H9 (cell line): ENCODE data around the gene TSPAN32. TPM values are rescaled to one million over a fixed set of nuclear protein-coding genes. Genes with fewer than 3 reads are reported as not detected.
"Not testable (repeated sequence)": the region's sequence is repeated elsewhere in the genome, so short reads cannot be mapped to it uniquely, and the experiment has no call there.

ENCODE experiments used
- DNase-seq: peaks from one replicate; pipeline ENCODE4 v3.0.0-alpha.2; 2017
- H2AFZ ChIP-seq: one replicate; pipeline ENCODE4 v1.6.1; 2013; ENCODE audit warnings: mild to moderate bottlenecking, low read length, control low read depth, moderate library complexity
- H2AK5ac ChIP-seq: 2 replicates; pipeline ENCODE4 v1.6.1; 2013; ENCODE audit warnings: low read length, control low read depth, mixed read lengths; ENCODE audit not compliant: insufficient read length
- H2BK120ac ChIP-seq: one replicate; pipeline ENCODE4 v1.6.1; 2013; ENCODE audit warnings: low read depth, mild to moderate bottlenecking, low read length, control low read depth, inconsistent platforms; ENCODE audit not compliant: poor library complexity, severe bottlenecking
- H2BK12ac ChIP-seq: 2 replicates; pipeline ENCODE4 v1.6.1; 2013; ENCODE audit warnings: low read length, control low read depth, mixed read lengths, low read depth; ENCODE audit not compliant: insufficient read length
- H2BK15ac ChIP-seq: 2 replicates; pipeline ENCODE4 v1.6.1; 2013; ENCODE audit warnings: low read depth, low read length, control low read depth
- H2BK20ac ChIP-seq: one replicate; pipeline ENCODE4 v1.6.1; 2013; ENCODE audit warnings: low read depth, mild to moderate bottlenecking, low read length, control low read depth, inconsistent platforms; ENCODE audit not compliant: poor library complexity, severe bottlenecking
- H2BK5ac ChIP-seq: 2 replicates; pipeline ENCODE4 v1.6.1; 2013; ENCODE audit warnings: low read length, control low read depth, mixed read lengths; ENCODE audit not compliant: insufficient read length
- H3K14ac ChIP-seq: 2 replicates; pipeline ENCODE4 v1.6.1; 2013; ENCODE audit warnings: low read length, control low read depth; ENCODE audit not compliant: insufficient read depth
- H3K18ac ChIP-seq: 2 replicates; pipeline ENCODE4 v1.6.1; 2013; ENCODE audit warnings: low read depth, mild to moderate bottlenecking, mixed read lengths, low read length, control low read depth; ENCODE audit not compliant: insufficient read length
- H3K23ac ChIP-seq: 2 replicates; pipeline ENCODE4 v1.6.1; 2013; ENCODE audit warnings: low read length, control low read depth, mixed read lengths, low read depth; ENCODE audit not compliant: insufficient read length
- H3K23me2 ChIP-seq: 2 replicates; pipeline ENCODE4 v1.6.1; 2013; ENCODE audit warnings: low read depth, mild to moderate bottlenecking, mixed read lengths, low read length, control low read depth; ENCODE audit not compliant: insufficient read length, poor library complexity, severe bottlenecking
- H3K27ac ChIP-seq: 2 replicates; pipeline ENCODE4 v1.5.1; 2013; ENCODE audit warnings: low read length, control low read depth, mixed read lengths, low read depth; ENCODE audit not compliant: insufficient read length
- H3K27me3 ChIP-seq: 2 replicates; pipeline ENCODE4 v1.6.1; 2013; ENCODE audit warnings: low read length, control low read depth, inconsistent platforms; ENCODE audit not compliant: insufficient read depth
- H3K4ac ChIP-seq: 2 replicates; pipeline ENCODE4 v1.6.1; 2013; ENCODE audit warnings: low read depth, mild to moderate bottlenecking, control low read depth, inconsistent platforms, low read length, moderate library complexity
- H3K4me1 ChIP-seq: 2 replicates; pipeline ENCODE4 v1.6.1; 2013; ENCODE audit warnings: low read length, control low read depth, inconsistent platforms; ENCODE audit not compliant: insufficient read depth
- H3K4me2 ChIP-seq: 2 replicates; pipeline ENCODE4 v1.6.1; 2013; ENCODE audit warnings: low read length, control low read depth, mixed read lengths; ENCODE audit not compliant: insufficient read length, insufficient read depth
- H3K56ac ChIP-seq: 2 replicates; pipeline ENCODE4 v1.6.1; 2013; ENCODE audit warnings: low read depth, mild to moderate bottlenecking, mixed read lengths, low read length, control low read depth; ENCODE audit not compliant: insufficient read length
- H3K79me1 ChIP-seq: 2 replicates; pipeline ENCODE4 v1.6.1; 2013; ENCODE audit warnings: low read depth, mild to moderate bottlenecking, moderate library complexity, low read length, control low read depth, inconsistent platforms; ENCODE audit not compliant: insufficient read depth, poor library complexity, severe bottlenecking
- H3K79me2 ChIP-seq: 2 replicates; pipeline ENCODE4 v1.6.1; 2013; ENCODE audit warnings: low read length, control low read depth, inconsistent platforms; ENCODE audit not compliant: insufficient read depth
- H3K9ac ChIP-seq: 2 replicates; pipeline ENCODE4 v1.6.1; 2013; ENCODE audit warnings: low read length, control low read depth, mixed read lengths; ENCODE audit not compliant: insufficient read length; ENCODE audit errors: extremely low read depth
- H3K9me3 ChIP-seq: one replicate; pipeline ENCODE4 v1.6.1; 2013; ENCODE audit warnings: low read depth, low read length, inconsistent platforms; ENCODE audit not compliant: control insufficient read depth
- H3T11ph ChIP-seq: one replicate; pipeline ENCODE4 v1.6.1; 2013; ENCODE audit warnings: mild to moderate bottlenecking, low read length, control low read depth, inconsistent platforms
- H4K20me1 ChIP-seq: one replicate; pipeline ENCODE4 v1.6.1; 2013; ENCODE audit not compliant: control insufficient read depth, insufficient read length, insufficient read depth
- H4K5ac ChIP-seq: 2 replicates; pipeline ENCODE4 v1.6.1; 2013; ENCODE audit warnings: low read depth, mild to moderate bottlenecking, mixed read lengths, low read length, control low read depth; ENCODE audit not compliant: insufficient read length
- H4K8ac ChIP-seq: replicated peaks from 2 replicates; pipeline ENCODE4 v1.6.1; 2013; ENCODE audit warnings: low read length, control low read depth, mixed read lengths, low read depth; ENCODE audit not compliant: insufficient read length
- H4K91ac ChIP-seq: 2 replicates; pipeline ENCODE4 v1.6.1; 2013; ENCODE audit warnings: low read depth, mild to moderate bottlenecking, moderate library complexity, mixed read lengths, low read length, control low read depth; ENCODE audit not compliant: insufficient read length
- H3K27ac Mint-ChIP-seq, 3 experiments: 2 replicates in 2 of 3; 3 replicates in 1 of 3; pipeline ENCODE4 v1.8.0; 2020 to 2021; ENCODE audit warnings: mixed read lengths in 3 of 3, mild to moderate bottlenecking in 1 of 3, moderate library complexity in 1 of 3
- H3K27me3 Mint-ChIP-seq: 2 replicates; pipeline ENCODE4 v1.8.0; 2021; ENCODE audit warnings: low read depth, mild to moderate bottlenecking, moderate library complexity, mixed read lengths
- H3K36me3 Mint-ChIP-seq, 3 experiments: 2 replicates in 2 of 3; 3 replicates in 1 of 3; pipeline ENCODE4 v1.8.0; 2020 to 2021; ENCODE audit warnings: low read depth in 3 of 3, mixed read lengths in 3 of 3; ENCODE audit not compliant: insufficient read depth in 1 of 3
- H3K4me1 Mint-ChIP-seq, 2 experiments: 2 replicates each; pipeline ENCODE4 v1.8.0; 2020; ENCODE audit warnings: mixed read lengths in 2 of 2
- H3K4me3 Mint-ChIP-seq, 2 experiments: 2 replicates in 1 of 2; 3 replicates in 1 of 2; pipeline ENCODE4 v1.8.0; 2020 to 2021; ENCODE audit warnings: mild to moderate bottlenecking in 2 of 2, mixed read lengths in 2 of 2, moderate library complexity in 1 of 2
- H3K9me3 Mint-ChIP-seq, 2 experiments: 2 replicates in 1 of 2; 3 replicates in 1 of 2; pipeline ENCODE4 v1.8.0; 2020; ENCODE audit warnings: mild to moderate bottlenecking in 2 of 2, mixed read lengths in 2 of 2, moderate library complexity in 1 of 2
- CTCF ChIP-seq: fragments of 200-600 bp; sonication (generic); conservative IDR thresholded peaks from 3 replicates; pipeline ENCODE4 v1.8.0; 2021; ENCODE audit warnings: antibody characterized with exemption, mild to moderate bottlenecking
- WGBS: extraction: QIAGEN DNeasy Blood & Tissue Kit; methylation state at CpG from one replicate; pipeline ENCODE4 v1.1.7; 2013; ENCODE audit warnings: missing lambda C conversion rate, low lambda C conversion rate, mixed read lengths; ENCODE audit not compliant: insufficient read length; ENCODE audit errors: extremely low coverage; 5-methylcytosine and 5-hydroxymethylcytosine counted together
- total RNA-seq: library from RNA; stranded (reverse); gene quantifications from 2 replicates; pipeline ENCODE4 v1.2.1, GENCODE V29; 2021

Gene TSPAN32
- total RNA-seq, 1 experiment from 2014 or later: not detected

DNA sequence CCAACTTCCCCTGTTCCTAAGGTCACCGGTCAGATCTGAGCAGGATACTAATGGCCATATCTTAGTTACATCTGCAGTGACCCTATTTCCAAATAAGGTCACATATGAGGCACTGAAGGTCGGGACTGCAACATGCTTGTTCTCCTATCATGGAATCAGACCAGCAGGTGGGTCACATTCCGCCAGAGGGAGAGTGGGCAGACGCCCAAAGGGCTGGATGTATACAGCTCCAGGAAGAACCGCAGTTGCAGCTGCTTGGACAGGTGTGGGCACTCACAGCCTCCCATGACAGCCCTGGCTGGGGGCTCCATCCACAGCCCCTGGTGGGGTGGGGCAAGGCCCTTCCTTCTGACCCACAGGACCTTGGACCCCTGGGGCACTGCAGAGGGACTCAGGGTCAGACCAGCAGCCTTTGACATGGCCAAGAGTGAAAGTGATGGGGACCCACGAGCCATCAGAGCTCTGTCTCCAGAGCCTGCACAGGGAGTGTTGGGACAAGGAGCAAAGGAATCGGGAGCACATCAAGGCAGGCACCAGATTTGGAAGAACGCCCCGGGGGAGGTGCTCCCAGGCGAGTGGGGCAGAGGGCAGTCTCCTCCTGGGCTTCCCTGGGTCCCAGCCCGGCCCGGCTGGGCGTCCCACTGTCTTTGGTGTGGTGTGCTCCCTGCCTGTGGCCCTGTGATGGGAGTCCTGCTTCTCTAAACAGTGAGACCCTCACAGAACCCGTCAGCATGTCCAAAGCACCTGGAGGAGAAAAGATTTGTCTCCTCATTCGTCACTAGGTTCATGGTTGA lies 62.0 kb downstream of the TSPAN32 start:
- no peaks in the 10 kb centered on the region for H3K27me3 ChIP-seq
- no peak overlapping the region for H3K4me2 ChIP-seq
- no peak overlapping the region for H3K18ac ChIP-seq
- H2BK120ac ChIP-seq: no peak overlapping the region
- no peak for DNase-seq
- no peak overlapping the region for H3K27ac ChIP-seq
- no peak overlapping the region for H4K5ac ChIP-seq
- H3K79me1 ChIP-seq: no peaks in the 10 kb centered on the region
- H3K27me3 Mint-ChIP-seq: peaks cover 12% of the 10 kb centered on the region
- H3K9me3 ChIP-seq: no peaks in the 10 kb centered on the region
- H3K23me2 ChIP-seq: no peaks in the 10 kb centered on the region
- no peaks in the 10 kb centered on the region for H3K4me1 ChIP-seq
- no peak overlapping the region for H2BK5ac ChIP-seq
- H2AFZ ChIP-seq: no peak overlapping the region
- no peak overlapping the region for H4K91ac ChIP-seq
- H2AK5ac ChIP-seq: no peak overlapping the region
- H4K8ac ChIP-seq: no peak overlapping the region
- H3T11ph ChIP-seq: no peak overlapping the region
- H3K9me3 Mint-ChIP-seq: no peaks in the 10 kb centered on the region; a peak in 1 of 5 replicates
- H3K4me3 Mint-ChIP-seq: no peak overlapping the region
- H3K4ac ChIP-seq: no peak overlapping the region
- H2BK20ac ChIP-seq: no peak overlapping the region
- TF ChIP-seq CTCF: no peak
- H2BK15ac ChIP-seq: no peak overlapping the region
- H3K56ac ChIP-seq: no peak overlapping the region
- H2BK12ac ChIP-seq: no peak overlapping the region
- no peak overlapping the region for H3K27ac Mint-ChIP-seq
- H3K79me2 ChIP-seq: no peaks in the 10 kb centered on the region
- peaks cover 0 to 2% (median 0%) of the 10 kb centered on the region in 3 experiments; a peak in 1 of 7 replicates for H3K36me3 Mint-ChIP-seq
- WGBS: no CpG with 5 or more reads among the region's 15 CpGs
- H3K23ac ChIP-seq: no peak overlapping the region
- no peaks in the 10 kb centered on the region for H4K20me1 ChIP-seq
- no peak overlapping the region for H3K9ac ChIP-seq
- 0 out of 4 replicates have a peak, but pooled peaks cover 0 to 2% of the 10 kb centered on the region in 2 experiments for H3K4me1 Mint-ChIP-seq
- no peak overlapping the region for H3K14ac ChIP-seq

DNA sequence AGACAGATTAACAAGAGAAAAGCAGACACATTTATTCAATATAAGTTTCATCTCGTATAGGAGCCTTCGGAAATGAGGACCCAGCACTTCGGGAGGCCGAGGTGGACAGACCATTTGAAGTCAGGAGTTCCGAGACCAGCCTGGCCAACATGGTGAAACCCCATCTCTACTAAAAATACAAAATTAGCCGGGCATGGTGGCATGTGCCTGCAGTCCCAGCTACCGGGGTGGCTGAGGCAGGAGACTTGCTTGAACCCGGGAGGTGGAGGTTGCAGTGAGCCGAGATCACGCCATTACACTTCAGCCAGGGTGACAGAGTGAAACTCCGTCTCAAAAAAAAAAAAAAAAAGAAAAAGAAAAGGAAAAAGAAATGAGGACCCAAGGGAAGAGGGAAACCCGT lies 62.6 kb downstream of the TSPAN32 start:
- DNase-seq, H4K20me1 ChIP-seq, H2BK20ac ChIP-seq, H3K79me1 ChIP-seq, H3K27ac ChIP-seq, H3K27me3 ChIP-seq, H3K9me3 Mint-ChIP-seq, H3K56ac ChIP-seq, H3K4me1 Mint-ChIP-seq, H3K79me2 ChIP-seq, H2BK120ac ChIP-seq, H3K36me3 Mint-ChIP-seq, H2BK15ac ChIP-seq, H3K18ac ChIP-seq, H3K9me3 ChIP-seq, H3K4ac ChIP-seq, H2BK5ac ChIP-seq, H3K27ac Mint-ChIP-seq, H2BK12ac ChIP-seq, H4K8ac ChIP-seq, H4K5ac ChIP-seq, H3K14ac ChIP-seq, H2AFZ ChIP-seq, H2AK5ac ChIP-seq, H3K9ac ChIP-seq, H3K4me3 Mint-ChIP-seq, H3K23me2 ChIP-seq, H3K4me1 ChIP-seq, H3T11ph ChIP-seq, H3K4me2 ChIP-seq, H3K23ac ChIP-seq, H4K91ac ChIP-seq: not testable (repeated sequence)
- WGBS: no CpG with 5 or more reads among the region's 12 CpGs
- H3K27me3 Mint-ChIP-seq: peaks cover 12% of the 10 kb centered on the region
